NB4 (cell line): Measurements from ENCODE around the gene RBPJL.

Experiments
- CTCF ChIP-seq: IDR thresholded peaks from one replicate; pipeline ENCODE4 v1.5.1; 2012; ENCODE audit warnings: low read depth, low read length
- MAX ChIP-seq: IDR thresholded peaks from 2 replicates; pipeline ENCODE4 v1.6.1; 2011; ENCODE audit warnings: low read depth, low read length
- MYC ChIP-seq: IDR thresholded peaks from 2 replicates; pipeline ENCODE4 v1.6.1; 2011; ENCODE audit warnings: low read depth, low read length
- POLR2A ChIP-seq: IDR thresholded peaks from 2 replicates; pipeline ENCODE4 v1.6.1; 2011; ENCODE audit warnings: mild to moderate bottlenecking; ENCODE audit not compliant: insufficient read length; ENCODE audit errors: extremely low read depth

DNA sequence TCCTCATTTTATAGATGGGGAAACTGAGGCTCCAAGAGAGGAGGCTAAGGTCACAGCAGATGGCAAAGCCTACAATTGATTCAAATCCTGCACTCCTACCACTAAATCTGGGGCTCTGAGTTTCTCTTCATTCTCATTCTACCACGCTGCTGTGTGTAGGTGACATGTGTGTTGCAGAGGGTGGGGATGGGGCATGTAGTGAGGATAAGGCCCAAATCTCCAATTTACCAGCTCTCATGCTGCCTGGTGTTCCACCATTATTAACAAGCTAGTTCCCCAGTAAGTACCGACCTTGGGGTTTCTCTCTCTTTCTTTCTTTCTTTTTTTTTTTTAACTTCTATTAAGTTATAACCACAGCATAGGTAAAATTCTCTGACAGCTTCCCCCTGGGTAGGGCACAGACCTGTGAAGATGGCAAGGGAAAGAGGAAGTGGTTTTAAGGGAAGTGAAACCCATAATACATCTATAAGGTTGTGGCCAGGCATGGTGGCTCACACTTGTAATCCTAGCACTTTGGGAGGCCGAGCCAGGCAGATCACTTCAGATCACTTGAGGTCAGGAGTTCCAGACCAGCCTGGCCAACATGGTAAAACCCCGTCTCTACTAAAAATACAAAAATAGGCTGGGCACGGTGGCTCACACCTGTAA lies 14.4 kb downstream of the RBPJL start:
- no peak for TF ChIP-seq POLR2A
- no peak for TF ChIP-seq CTCF
- no peak for TF ChIP-seq MAX
- TF ChIP-seq MYC = no peak
